ENCODE measurements around the gene NPFFR1. TPM values are rescaled to one million over a fixed set of nuclear protein-coding genes. Genes with fewer than 3 reads are reported as not detected.

The NPFFR1 gene, protein sequence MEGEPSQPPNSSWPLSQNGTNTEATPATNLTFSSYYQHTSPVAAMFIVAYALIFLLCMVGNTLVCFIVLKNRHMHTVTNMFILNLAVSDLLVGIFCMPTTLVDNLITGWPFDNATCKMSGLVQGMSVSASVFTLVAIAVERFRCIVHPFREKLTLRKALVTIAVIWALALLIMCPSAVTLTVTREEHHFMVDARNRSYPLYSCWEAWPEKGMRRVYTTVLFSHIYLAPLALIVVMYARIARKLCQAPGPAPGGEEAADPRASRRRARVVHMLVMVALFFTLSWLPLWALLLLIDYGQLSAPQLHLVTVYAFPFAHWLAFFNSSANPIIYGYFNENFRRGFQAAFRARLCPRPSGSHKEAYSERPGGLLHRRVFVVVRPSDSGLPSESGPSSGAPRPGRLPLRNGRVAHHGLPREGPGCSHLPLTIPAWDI
- total RNA-seq (ENCODE audit: low replicate concordance) = not detected in 2 replicates

DNA sequence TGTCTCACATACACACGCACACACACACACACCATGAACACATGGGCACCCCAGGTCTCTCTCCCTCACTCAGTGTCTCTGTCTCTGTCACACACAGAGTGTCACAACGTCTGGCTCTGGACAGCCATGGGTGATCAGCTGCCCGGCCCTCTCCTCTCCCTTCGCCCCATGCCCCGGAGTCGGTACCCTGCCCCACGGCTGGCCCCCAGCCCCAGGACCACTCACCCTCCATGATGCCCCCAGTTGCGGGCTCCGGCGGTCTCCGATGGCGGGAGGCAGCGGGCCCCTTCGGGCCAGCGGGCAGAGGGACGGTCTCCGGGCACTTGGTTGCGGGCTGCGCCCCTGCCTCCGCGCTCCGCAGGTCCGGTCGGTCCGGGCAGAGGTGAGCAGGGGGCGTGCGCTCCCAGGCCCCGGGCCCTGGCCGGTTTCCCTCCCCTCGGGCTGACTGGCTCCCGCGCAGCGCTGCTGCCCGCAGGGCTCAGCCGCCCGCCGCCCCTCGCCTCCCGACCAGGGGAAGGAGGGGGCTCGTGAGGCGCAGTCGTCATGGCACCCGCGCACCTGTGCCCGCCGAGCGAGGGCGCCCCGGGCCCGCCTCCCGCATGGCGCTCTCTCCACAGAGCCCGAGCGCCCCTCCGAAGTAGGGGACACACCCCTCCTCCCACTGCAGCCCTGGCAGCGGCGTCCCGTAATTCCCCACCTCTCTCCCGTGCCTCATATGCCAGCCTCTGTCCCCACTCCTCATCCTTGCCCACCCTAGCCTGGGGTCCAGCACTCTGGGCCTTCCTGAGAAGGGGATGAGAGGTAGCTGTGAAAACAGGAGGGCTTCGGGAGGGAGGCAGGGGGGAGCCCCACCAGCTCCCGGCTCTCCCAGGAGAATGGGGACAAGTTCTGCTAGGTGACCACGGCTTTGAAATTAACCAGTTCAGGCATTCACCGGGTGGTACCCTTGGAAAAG is at the start of gene NPFFR1:
Gene NPFFR1, minus strand, starts transcription at position 560 of the 955 bp plus-strand sequence. Its CDS starts 328 bp downstream, at position 232.
- TF ChIP-seq, protein P1, sequence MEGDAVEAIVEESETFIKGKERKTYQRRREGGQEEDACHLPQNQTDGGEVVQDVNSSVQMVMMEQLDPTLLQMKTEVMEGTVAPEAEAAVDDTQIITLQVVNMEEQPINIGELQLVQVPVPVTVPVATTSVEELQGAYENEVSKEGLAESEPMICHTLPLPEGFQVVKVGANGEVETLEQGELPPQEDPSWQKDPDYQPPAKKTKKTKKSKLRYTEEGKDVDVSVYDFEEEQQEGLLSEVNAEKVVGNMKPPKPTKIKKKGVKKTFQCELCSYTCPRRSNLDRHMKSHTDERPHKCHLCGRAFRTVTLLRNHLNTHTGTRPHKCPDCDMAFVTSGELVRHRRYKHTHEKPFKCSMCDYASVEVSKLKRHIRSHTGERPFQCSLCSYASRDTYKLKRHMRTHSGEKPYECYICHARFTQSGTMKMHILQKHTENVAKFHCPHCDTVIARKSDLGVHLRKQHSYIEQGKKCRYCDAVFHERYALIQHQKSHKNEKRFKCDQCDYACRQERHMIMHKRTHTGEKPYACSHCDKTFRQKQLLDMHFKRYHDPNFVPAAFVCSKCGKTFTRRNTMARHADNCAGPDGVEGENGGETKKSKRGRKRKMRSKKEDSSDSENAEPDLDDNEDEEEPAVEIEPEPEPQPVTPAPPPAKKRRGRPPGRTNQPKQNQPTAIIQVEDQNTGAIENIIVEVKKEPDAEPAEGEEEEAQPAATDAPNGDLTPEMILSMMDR (IDR thresholded peaks at IDR 0.05; ENCODE audit: insufficient read depth, low read length) = no peak
- H3K4me3 ChIP-seq (ENCODE audit: low read depth, low read length) = no peak within 1 kb of the TSS
- DNase-seq (ENCODE audit: low read depth) = no peak

DNA sequence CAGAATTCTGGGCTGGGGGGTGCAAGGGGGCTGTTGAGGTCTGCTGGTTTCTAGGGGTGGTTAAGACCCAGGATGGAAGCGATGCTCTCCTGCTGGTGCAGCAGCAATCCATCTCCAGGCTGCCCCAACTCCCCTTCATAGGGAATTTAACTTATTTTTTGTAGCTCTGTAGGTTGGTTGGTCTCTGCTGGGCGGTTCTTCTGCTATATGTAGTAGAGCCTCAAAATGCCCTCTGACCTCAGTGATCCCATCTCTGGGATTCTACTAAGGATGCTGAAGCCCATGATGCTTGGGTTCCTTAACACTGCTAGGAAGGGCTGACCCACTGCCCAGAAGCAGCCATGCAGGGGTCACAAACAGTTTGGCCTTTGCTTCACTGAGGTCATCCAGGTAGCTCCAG is 49.5 kb upstream of the NPFFR1 start:
- H3K4me3 ChIP-seq (ENCODE audit: low read depth, low read length) = no peak overlapping the region
- no peak for DNase-seq (ENCODE audit: low read depth)
- TF ChIP-seq, protein P1 (IDR thresholded peaks at IDR 0.05; ENCODE audit: insufficient read depth, low read length) = no peak

DNA sequence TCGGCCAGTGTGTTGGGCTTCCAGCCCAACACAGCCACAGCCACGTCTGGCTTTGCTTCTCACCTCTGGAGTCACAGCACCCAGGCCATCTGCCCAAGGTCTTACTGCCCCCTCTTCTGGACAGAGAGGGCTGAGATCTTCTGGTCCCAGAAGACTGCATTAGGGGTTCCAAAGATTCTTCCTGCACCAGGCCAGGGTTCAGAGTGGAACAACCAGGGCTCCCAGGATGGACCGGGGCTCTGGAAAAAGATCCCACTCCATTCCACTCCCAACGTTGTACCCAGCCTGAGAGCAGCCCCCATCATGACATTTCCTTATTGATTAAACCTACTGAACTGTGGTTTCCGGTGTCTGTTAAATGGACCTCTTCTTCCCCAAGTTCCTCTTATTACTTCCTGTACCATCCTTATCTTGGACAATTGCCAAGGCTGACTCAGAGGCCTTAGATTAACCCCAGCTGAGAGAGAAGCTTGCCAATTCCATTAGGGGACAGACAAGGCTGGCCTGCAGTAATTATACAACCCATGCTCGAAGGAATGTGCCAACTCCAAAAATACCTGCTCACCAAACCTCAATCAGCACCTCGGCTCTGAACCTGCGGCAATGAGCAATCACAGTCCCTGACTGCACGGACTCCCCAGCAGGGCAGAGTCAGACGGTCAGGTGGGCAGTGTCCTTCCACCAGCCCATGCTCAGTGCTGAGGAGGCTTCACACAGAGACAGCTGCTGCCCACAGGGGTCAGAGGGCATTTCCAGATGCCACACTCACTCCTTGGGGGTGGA is 47.9 kb upstream of the NPFFR1 start:
- peak; percentile 96 for DNase-seq (ENCODE audit: low read depth)

DNA sequence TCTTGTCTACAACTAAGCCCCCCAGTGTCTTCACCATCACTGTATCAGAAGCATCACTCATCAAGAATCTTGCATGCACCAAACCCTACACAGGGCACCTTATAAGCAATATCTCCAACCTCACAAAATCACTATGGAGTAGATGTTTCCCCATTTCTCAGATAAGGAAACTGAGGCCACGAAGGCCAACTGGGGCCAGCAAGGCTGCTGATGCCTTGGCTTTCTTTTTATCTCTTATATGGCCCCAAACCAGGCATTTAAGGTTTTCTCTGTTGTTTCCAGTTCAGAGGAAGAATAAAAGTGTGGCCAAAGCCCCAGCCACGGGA is 47.3 kb upstream of the NPFFR1 start:
- TF ChIP-seq, protein P1 (IDR thresholded peaks at IDR 0.05; ENCODE audit: insufficient read depth, low read length) = no peak
- no peak for DNase-seq (ENCODE audit: low read depth)
- no peak overlapping the region for H3K4me3 ChIP-seq (ENCODE audit: low read depth, low read length)

More for the DNA sequence above, 47.9 kb upstream of the NPFFR1 start:
- H3K4me3 ChIP-seq (ENCODE audit: low read depth, low read length) = no peak overlapping the region
- TF ChIP-seq, protein P1 (IDR thresholded peaks at IDR 0.05; ENCODE audit: insufficient read depth, low read length) = peak; percentile 56

DNA sequence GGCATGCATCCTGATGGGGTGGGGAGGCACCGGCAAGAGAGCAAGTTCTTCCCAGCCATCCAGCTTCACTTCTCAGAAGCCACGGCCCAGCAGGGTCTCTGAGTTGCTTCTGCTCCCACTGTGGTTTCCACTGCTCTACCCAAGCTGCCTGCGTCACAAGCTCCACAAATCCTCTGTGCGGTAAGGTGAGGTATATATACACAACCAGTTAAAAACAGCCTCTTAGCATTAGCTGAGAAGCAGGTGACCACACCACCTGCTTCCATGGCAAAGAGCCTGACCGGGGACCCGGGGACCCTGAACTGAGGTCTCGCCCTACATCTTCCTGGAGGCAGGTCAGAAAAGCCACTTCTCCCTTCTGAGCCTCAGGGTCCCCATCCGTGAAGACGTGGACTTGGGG is 46.9 kb upstream of the NPFFR1 start:
- no peak for DNase-seq (ENCODE audit: low read depth)
- no peak overlapping the region for H3K4me3 ChIP-seq (ENCODE audit: low read depth, low read length)
- TF ChIP-seq, protein P1 (IDR thresholded peaks at IDR 0.05; ENCODE audit: insufficient read depth, low read length) = no peak

DNA sequence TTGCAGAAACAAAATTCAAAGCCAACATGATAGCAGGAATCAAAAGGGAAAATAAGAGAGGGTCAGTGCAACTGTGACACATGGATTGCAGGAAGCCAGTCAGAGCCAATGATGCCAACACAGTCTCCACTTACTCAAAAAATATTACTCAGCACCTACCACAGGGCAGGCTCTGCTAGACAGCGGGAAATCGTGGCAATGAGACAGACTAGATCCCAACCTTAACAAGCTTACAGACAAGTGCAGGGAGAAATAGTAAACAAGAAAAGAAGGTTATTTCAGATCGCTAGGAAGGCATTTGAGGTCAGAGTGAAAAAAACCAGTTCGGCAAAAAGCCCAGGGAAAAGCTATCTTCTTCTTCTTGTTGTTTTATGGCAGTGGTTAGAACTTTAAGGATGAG is 45.2 kb upstream of the NPFFR1 start:
- DNase-seq (ENCODE audit: low read depth) = peak; percentile 23
- H3K4me3 ChIP-seq (ENCODE audit: low read depth, low read length) = no peak overlapping the region
- TF ChIP-seq, protein P1 (IDR thresholded peaks at IDR 0.05; ENCODE audit: insufficient read depth, low read length) = no peak
